GM03348 (cell line): ENCODE measurements around the gene ZDHHC4.
"Not testable (repeated sequence)": the region's sequence is repeated elsewhere in the genome, so short reads cannot be mapped to it uniquely, and the experiment has no call there.

ENCODE experiments used
- DNase-seq: peaks from one replicate; pipeline ENCODE4 v3.0.0; 2012; ENCODE audit warnings: low spot score

ZDHHC4 gene

GRCh38 chr7:6562106-6562505 is 15.1 kb upstream of the ZDHHC4 start:
- DNase-seq: no peak

GRCh38 chr7:6563936-6564770 is 13.1 kb upstream of the ZDHHC4 start:
- peak; percentile 62 for DNase-seq

- DNase-seq: no peak
Observed at GRCh38 chr7:6565655-6566054, 11.6 kb upstream of the ZDHHC4 start.

- DNase-seq: no peak
Observed at GRCh38 chr7:6567886-6568285, 9.4 kb upstream of the ZDHHC4 start.

GRCh38 chr7:6571160-6571779 is 6.0 kb upstream of the ZDHHC4 start:
- DNase-seq: no peak

GRCh38 chr7:6575281-6576023 is 1.8 kb upstream of the ZDHHC4 start:
- DNase-seq: no peak

- no peak for DNase-seq
Observed at GRCh38 chr7:6576024-6576866, 1.0 kb upstream of the ZDHHC4 start.

- DNase-seq: not testable (repeated sequence)
Observed at GRCh38 chr7:6576867-6577368, 336 bp upstream of the ZDHHC4 start.

GRCh38 chr7:6578114-6579084 is 1.1 kb downstream of the ZDHHC4 start:
- DNase-seq: no peak

GRCh38 chr7:6579446-6579845 is 2.2 kb downstream of the ZDHHC4 start:
- DNase-seq: no peak

GRCh38 chr7:6585746-6586432 is 8.6 kb downstream of the ZDHHC4 start:
- not testable (repeated sequence) for DNase-seq

- no peak for DNase-seq
Observed at GRCh38 chr7:6588566-6588965, 11.3 kb downstream of the ZDHHC4 start.

- no peak for DNase-seq
Observed at GRCh38 chr7:6589151-6589828, 12.0 kb downstream of the ZDHHC4 start.

- DNase-seq: peak; percentile 97
Observed at GRCh38 chr7:6589829-6590644, 12.8 kb downstream of the ZDHHC4 start, which contains the start of gene INTS15. TSS of gene INTS15 (plus strand) at chr7:6590021. CDS start at chr7:6590284, 263 bp downstream.

- DNase-seq: no peak
Observed at GRCh38 chr7:6590645-6591110, 13.4 kb downstream of the ZDHHC4 start.

- DNase-seq: no peak
Observed at GRCh38 chr7:6600093-6600492, 22.8 kb downstream of the ZDHHC4 start.

GRCh38 chr7:6604458-6604857 is 27.2 kb downstream of the ZDHHC4 start:
- no peak for DNase-seq
